SH-SY5Y (cell line): ENCODE data around the gene CACHD1.

Experiments used
- GATA2 ChIP-seq: IDR thresholded peaks from 2 replicates; pipeline ENCODE4 v1.6.1; 2011; ENCODE audit warnings: mild to moderate bottlenecking, low read depth, low read length
- GATA3 ChIP-seq: IDR thresholded peaks from 2 replicates; pipeline ENCODE4 v1.6.1; 2011; ENCODE audit warnings: low read depth, mild to moderate bottlenecking, low read length, moderate library complexity

GRCh38 chr1:64489707-64490106, 19.8 kb downstream of the CACHD1 start:
- TF ChIP-seq GATA3 (no peak), GATA2 (no peak)
